ENCODE measurements around the gene EVI2B. TPM values are rescaled to one million over a fixed set of nuclear protein-coding genes. Genes with fewer than 3 reads are reported as not detected.

The EVI2B gene
- total and polyA plus RNA-seq, 7 experiments from 2014 or later: 57.8 to 154 (median 94.2) TPM

GRCh38 chr17:31286587-31286986 is 27.3 kb downstream of the EVI2B start:
- intact Hi-C loops (cut with micrococcal nuclease): loop anchor here (5.0 to 10.0 kb wide), 2 partner anchors 36 to 52 kb away; partner anchors contain the start of gene EVI2A (in 1 of the 2)
- no peak for ATAC-seq
- Histone ChIP-seq H3K27ac (ENCODE audit: low read depth, low read length) (no peak overlapping the region), H3K27me3 (ENCODE audit: control insufficient read depth in 2 of 2, insufficient read depth in 2 of 2, low read length in 2 of 2) (no peaks in the 10 kb centered on the region), H3K36me3 (ENCODE audit: control insufficient read depth in 2 of 3, insufficient read depth in 3 of 3, low read length in 3 of 3) (no peaks in the 10 kb centered on the region), H3K9me3 (ENCODE audit: control insufficient read depth in 2 of 3, low read length in 3 of 3) (no peaks in the 10 kb centered on the region), H3K4me3 (ENCODE audit: low read length) (no peak overlapping the region), H3K4me1 (ENCODE audit: control insufficient read depth in 2 of 2, insufficient read depth in 2 of 2, low read length in 2 of 2) (no peaks in the 10 kb centered on the region)
- peaks cover 0 to 12% (median 4%) of the 10 kb centered on the region in 5 donors for H3K36me3 Mint-ChIP-seq
- ChIA-PET CTCF (interaction anchor here (0.6 to 0.7 kb wide), 2 partner anchors 20 to 884 kb away, joined by 3 to 4 read pairs; no protein-coding TSS in a partner anchor), POLR2A (interaction anchor here (0.6 kb wide), 1 partner anchor 33 kb away, joined by 3 read pairs; no protein-coding TSS in a partner anchor)
- no peak overlapping the region for H3K4me3 Mint-ChIP-seq
- peaks cover 8 to 41% (median 36%) of the 10 kb centered on the region in 7 donors for H3K4me1 Mint-ChIP-seq
- no peak for DNase-seq
- peaks cover 0 to 4% (median 0%) of the 10 kb centered on the region in 11 donors for H3K9me3 Mint-ChIP-seq
- peak overlapping the region in 3 of 9 donors; percentile 34 to 71 (median 66) for H3K27ac Mint-ChIP-seq
- no peaks in the 10 kb centered on the region for H3K27me3 Mint-ChIP-seq

- POLR2A ChIA-PET: interaction anchor here (0.6 kb wide), 1 partner anchor 86 kb away, joined by 4 read pairs; no protein-coding TSS in a partner anchor
- no peak overlapping the region for H3K4me3 ChIP-seq (ENCODE audit: low read length)
- H3K4me1 ChIP-seq (ENCODE audit: control insufficient read depth in 2 of 2, insufficient read depth in 2 of 2, low read length in 2 of 2): no peaks in the 10 kb centered on the region
- no peak overlapping the region for H3K27ac ChIP-seq (ENCODE audit: low read depth, low read length)
- Mint-ChIP-seq H3K36me3 (peaks cover 0 to 12% (median 3%) of the 10 kb centered on the region in 5 donors), H3K4me1 (peaks cover under 1 to 23% (median 19%) of the 10 kb centered on the region in 7 donors), H3K4me3 (no peak overlapping the region), H3K27me3 (no peaks in the 10 kb centered on the region), H3K9me3 (peaks cover 0 to 4% (median 0%) of the 10 kb centered on the region in 11 donors), H3K27ac (no peak overlapping the region)
- CTCF ChIA-PET: interaction anchor here (0.6 kb wide), 3 partner anchors 26 to 309 kb away, joined by 3 to 6 read pairs (median 3); no protein-coding TSS in a partner anchor
- no peaks in the 10 kb centered on the region for H3K9me3 ChIP-seq (ENCODE audit: control insufficient read depth in 2 of 3, low read length in 3 of 3)
- intact Hi-C loops (cut with micrococcal nuclease): loop anchor here in 1 of 2 donors (10.0 kb wide), 1 partner anchor 49 kb away; no protein-coding TSS in a partner anchor
- ATAC-seq (no peak), DNase-seq (no peak)
- no peaks in the 10 kb centered on the region for H3K27me3 ChIP-seq (ENCODE audit: control insufficient read depth in 2 of 2, insufficient read depth in 2 of 2, low read length in 2 of 2)
- H3K36me3 ChIP-seq (ENCODE audit: control insufficient read depth in 2 of 3, insufficient read depth in 3 of 3, low read length in 3 of 3): no peaks in the 10 kb centered on the region
These were observed 30.0 kb downstream of the EVI2B start for GRCh38 chr17:31283841-31284240.

GRCh38 chr17:31281061-31281460 is 32.8 kb downstream of the EVI2B start:
- H3K36me3 ChIP-seq (ENCODE audit: control insufficient read depth in 2 of 3, insufficient read depth in 3 of 3, low read length in 3 of 3): no peaks in the 10 kb centered on the region
- no peaks in the 10 kb centered on the region for H3K27me3 Mint-ChIP-seq
- ATAC-seq (no peak), DNase-seq (no peak)
- no peak overlapping the region for H3K27ac Mint-ChIP-seq
- no peaks in the 10 kb centered on the region for H3K9me3 Mint-ChIP-seq
- no peaks in the 10 kb centered on the region for H3K4me1 ChIP-seq (ENCODE audit: control insufficient read depth in 2 of 2, insufficient read depth in 2 of 2, low read length in 2 of 2)
- H3K36me3 Mint-ChIP-seq: peaks cover 0 to 16% (median 3%) of the 10 kb centered on the region in 5 donors
- no peaks in the 10 kb centered on the region for H3K9me3 ChIP-seq (ENCODE audit: control insufficient read depth in 2 of 3, low read length in 3 of 3)
- intact Hi-C loops (cut with micrococcal nuclease): loop anchor here in 1 of 2 donors (10.0 kb wide), 1 partner anchor 46 kb away; no protein-coding TSS in a partner anchor
- H3K4me1 Mint-ChIP-seq: no peaks in the 10 kb centered on the region
- no peak overlapping the region for H3K4me3 ChIP-seq (ENCODE audit: low read length)
- CTCF ChIA-PET: no interaction called here
- POLR2A ChIA-PET: no interaction called here
- H3K27ac ChIP-seq (ENCODE audit: low read depth, low read length): no peak overlapping the region
- no peak overlapping the region for H3K4me3 Mint-ChIP-seq
- H3K27me3 ChIP-seq (ENCODE audit: control insufficient read depth in 2 of 2, insufficient read depth in 2 of 2, low read length in 2 of 2): no peaks in the 10 kb centered on the region

GRCh38 chr17:31279401-31279800 is 34.5 kb downstream of the EVI2B start:
- CTCF ChIA-PET: interaction anchor here (0.6 kb wide), 1 partner anchor 213 kb away, joined by 4 read pairs; no protein-coding TSS in a partner anchor
- ATAC-seq (no peak), DNase-seq (no peak)
- H3K4me3 ChIP-seq (ENCODE audit: low read length): no peak overlapping the region
- H3K36me3 ChIP-seq (ENCODE audit: control insufficient read depth in 2 of 3, insufficient read depth in 3 of 3, low read length in 3 of 3): no peaks in the 10 kb centered on the region
- no peak overlapping the region for H3K27ac Mint-ChIP-seq
- POLR2A ChIA-PET: interaction anchor here (0.9 kb wide), 1 partner anchor 9 kb away, joined by 4 read pairs; no protein-coding TSS in a partner anchor
- intact Hi-C loops (cut with micrococcal nuclease): no loop called here
- H3K27me3 ChIP-seq (ENCODE audit: control insufficient read depth in 2 of 2, insufficient read depth in 2 of 2, low read length in 2 of 2): no peaks in the 10 kb centered on the region
- H3K27ac ChIP-seq (ENCODE audit: low read depth, low read length): no peak overlapping the region
- H3K27me3 Mint-ChIP-seq: no peaks in the 10 kb centered on the region
- H3K9me3 Mint-ChIP-seq: no peaks in the 10 kb centered on the region
- no peaks in the 10 kb centered on the region for H3K4me1 ChIP-seq (ENCODE audit: control insufficient read depth in 2 of 2, insufficient read depth in 2 of 2, low read length in 2 of 2)
- no peak overlapping the region for H3K4me3 Mint-ChIP-seq
- peaks cover 0 to 22% (median 3%) of the 10 kb centered on the region in 5 donors for H3K36me3 Mint-ChIP-seq
- no peaks in the 10 kb centered on the region for H3K9me3 ChIP-seq (ENCODE audit: control insufficient read depth in 2 of 3, low read length in 3 of 3)
- H3K4me1 Mint-ChIP-seq: peaks cover 0 to under 1% (median 0%) of the 10 kb centered on the region in 7 donors

- H3K4me3 Mint-ChIP-seq: no peak overlapping the region
- CTCF ChIA-PET: interaction anchor here (0.7 kb wide), 1 partner anchor 159 kb away, joined by 3 read pairs; no protein-coding TSS in a partner anchor
- Histone ChIP-seq H3K36me3 (ENCODE audit: control insufficient read depth in 2 of 3, insufficient read depth in 3 of 3, low read length in 3 of 3) (no peaks in the 10 kb centered on the region), H3K9me3 (ENCODE audit: control insufficient read depth in 2 of 3, low read length in 3 of 3) (no peaks in the 10 kb centered on the region), H3K4me1 (ENCODE audit: control insufficient read depth in 2 of 2, insufficient read depth in 2 of 2, low read length in 2 of 2) (no peaks in the 10 kb centered on the region), H3K27ac (ENCODE audit: low read depth, low read length) (no peak overlapping the region), H3K4me3 (ENCODE audit: low read length) (no peak overlapping the region), H3K27me3 (ENCODE audit: control insufficient read depth in 2 of 2, insufficient read depth in 2 of 2, low read length in 2 of 2) (no peaks in the 10 kb centered on the region)
- peaks cover 0 to 27% (median 4%) of the 10 kb centered on the region in 5 donors for H3K36me3 Mint-ChIP-seq
- H3K9me3 Mint-ChIP-seq: no peaks in the 10 kb centered on the region
- no peaks in the 10 kb centered on the region for H3K27me3 Mint-ChIP-seq
- DNase-seq (no peak), ATAC-seq (no peak)
- H3K4me1 Mint-ChIP-seq: peaks cover 0 to 3% (median 0%) of the 10 kb centered on the region in 7 donors
- H3K27ac Mint-ChIP-seq: no peak overlapping the region
- POLR2A ChIA-PET: interaction anchor here (0.6 kb wide), 1 partner anchor 15 kb away, joined by 3 read pairs; no protein-coding TSS in a partner anchor
- intact Hi-C loops (cut with micrococcal nuclease): no loop called here
These were observed 38.7 kb downstream of the EVI2B start for GRCh38 chr17:31275116-31275515.

GRCh38 chr17:31274252-31274651 is 39.6 kb downstream of the EVI2B start:
- peak; percentile 44 for ATAC-seq
- Mint-ChIP-seq H3K27ac (no peak overlapping the region), H3K4me1 (peaks cover 0 to 3% (median 0%) of the 10 kb centered on the region in 7 donors), H3K36me3 (peaks cover 0 to 31% (median 4%) of the 10 kb centered on the region in 5 donors), H3K4me3 (no peak overlapping the region), H3K27me3 (no peaks in the 10 kb centered on the region), H3K9me3 (no peaks in the 10 kb centered on the region)
- ChIA-PET POLR2A (no interaction called here), CTCF (no interaction called here)
- DNase-seq: no peak
- intact Hi-C loops (cut with micrococcal nuclease): no loop called here
- Histone ChIP-seq H3K4me3 (ENCODE audit: low read length) (no peak overlapping the region), H3K36me3 (ENCODE audit: control insufficient read depth in 2 of 3, insufficient read depth in 3 of 3, low read length in 3 of 3) (no peaks in the 10 kb centered on the region), H3K4me1 (ENCODE audit: control insufficient read depth in 2 of 2, insufficient read depth in 2 of 2, low read length in 2 of 2) (no peaks in the 10 kb centered on the region), H3K27ac (ENCODE audit: low read depth, low read length) (no peak overlapping the region), H3K27me3 (ENCODE audit: control insufficient read depth in 2 of 2, insufficient read depth in 2 of 2, low read length in 2 of 2) (no peaks in the 10 kb centered on the region), H3K9me3 (ENCODE audit: control insufficient read depth in 2 of 3, low read length in 3 of 3) (no peaks in the 10 kb centered on the region)

DNA sequence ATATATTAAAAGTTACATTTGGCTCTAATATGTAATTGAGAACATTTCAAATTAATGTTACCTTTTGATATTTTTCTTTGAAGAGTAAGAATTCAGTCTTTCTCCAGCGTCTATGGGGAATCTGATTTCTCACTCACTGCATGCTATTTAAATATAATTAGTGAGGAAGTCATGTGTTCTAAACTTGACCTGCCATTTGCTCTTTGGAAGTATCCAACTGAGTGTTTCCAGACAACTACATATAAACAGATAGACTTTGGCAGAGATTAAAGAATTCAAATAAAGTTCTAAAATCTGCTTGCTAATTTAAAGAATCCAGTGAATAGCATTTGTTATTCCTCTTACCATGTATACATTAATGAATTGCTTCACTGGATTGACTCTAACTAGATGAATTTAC is 40.3 kb downstream of the EVI2B start:
- H3K4me1 Mint-ChIP-seq: peaks cover 0 to 3% (median 0%) of the 10 kb centered on the region in 7 donors
- Histone ChIP-seq H3K4me3 (ENCODE audit: low read length) (no peak overlapping the region), H3K27me3 (ENCODE audit: control insufficient read depth in 2 of 2, insufficient read depth in 2 of 2, low read length in 2 of 2) (no peaks in the 10 kb centered on the region), H3K36me3 (ENCODE audit: control insufficient read depth in 2 of 3, insufficient read depth in 3 of 3, low read length in 3 of 3) (no peaks in the 10 kb centered on the region), H3K27ac (ENCODE audit: low read depth, low read length) (no peak overlapping the region), H3K9me3 (ENCODE audit: control insufficient read depth in 2 of 3, low read length in 3 of 3) (no peaks in the 10 kb centered on the region), H3K4me1 (ENCODE audit: control insufficient read depth in 2 of 2, insufficient read depth in 2 of 2, low read length in 2 of 2) (no peaks in the 10 kb centered on the region)
- H3K27ac Mint-ChIP-seq: no peak overlapping the region
- ChIA-PET CTCF (no interaction called here), POLR2A (no interaction called here)
- no peaks in the 10 kb centered on the region for H3K27me3 Mint-ChIP-seq
- H3K4me3 Mint-ChIP-seq: no peak overlapping the region
- DNase-seq: no peak
- ATAC-seq: no peak
- peaks cover 0 to 36% (median 8%) of the 10 kb centered on the region in 5 donors for H3K36me3 Mint-ChIP-seq
- no peaks in the 10 kb centered on the region for H3K9me3 Mint-ChIP-seq
- intact Hi-C loops (cut with micrococcal nuclease): no loop called here
